IPS-NIHi11 (cell line): ENCODE data around the gene AK3.
"Not testable (repeated sequence)": the region's sequence is repeated elsewhere in the genome, so short reads cannot be mapped to it uniquely, and the experiment has no call there.

Source experiments
- DNase-seq: peaks from one replicate; pipeline ENCODE4 v3.0.0; 2012; ENCODE audit warnings: mixed read lengths, low spot score

AK3 gene

GRCh38 chr9:4740638-4741364, at the start of gene AK3:
Gene AK3 (minus strand): TSS chr9:4741202. CDS start chr9:4741087, 115 bp downstream.
- peak; percentile 97 for DNase-seq

- DNase-seq: no peak
Measured at GRCh38 chr9:4788703-4789102, 47.7 kb upstream of the AK3 start.

DNA sequence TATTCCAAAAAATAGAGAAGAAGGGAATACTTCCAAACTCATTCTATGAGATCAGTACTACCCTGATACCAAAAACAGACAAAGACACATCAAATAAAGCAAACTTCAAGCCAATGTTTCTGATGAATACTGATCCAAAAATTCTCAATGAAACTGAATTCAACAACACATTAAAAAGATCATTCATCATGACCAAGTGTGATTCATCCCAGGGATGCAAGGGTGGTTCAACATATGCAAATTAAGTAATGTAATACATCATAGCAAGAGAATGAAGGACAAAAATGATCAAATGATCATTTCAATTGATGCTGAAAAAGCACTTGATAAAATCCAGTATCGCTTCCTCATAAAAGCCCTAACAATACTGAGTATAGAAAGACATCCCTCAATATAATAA, 46.9 kb upstream of the AK3 start:
- no peak for DNase-seq

DNA sequence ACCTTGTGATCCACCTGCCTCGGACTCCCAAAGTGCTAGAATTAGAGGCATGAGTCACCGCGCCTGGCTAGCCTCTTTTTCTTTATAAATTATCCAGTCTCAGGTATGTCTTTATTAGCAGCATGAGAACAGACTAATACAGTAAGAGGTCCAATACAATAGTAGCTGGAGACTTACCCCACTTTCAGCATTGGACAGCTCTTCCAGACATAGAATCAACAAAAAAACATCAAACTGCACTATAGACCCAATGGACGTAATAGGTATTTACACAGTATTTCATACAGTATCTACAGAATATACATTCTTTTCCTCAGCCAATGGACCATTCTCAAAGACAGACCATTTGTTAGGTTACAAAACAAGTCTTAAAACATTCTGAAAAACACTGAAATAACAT, 45.6 kb upstream of the AK3 start:
- DNase-seq: no peak

DNA sequence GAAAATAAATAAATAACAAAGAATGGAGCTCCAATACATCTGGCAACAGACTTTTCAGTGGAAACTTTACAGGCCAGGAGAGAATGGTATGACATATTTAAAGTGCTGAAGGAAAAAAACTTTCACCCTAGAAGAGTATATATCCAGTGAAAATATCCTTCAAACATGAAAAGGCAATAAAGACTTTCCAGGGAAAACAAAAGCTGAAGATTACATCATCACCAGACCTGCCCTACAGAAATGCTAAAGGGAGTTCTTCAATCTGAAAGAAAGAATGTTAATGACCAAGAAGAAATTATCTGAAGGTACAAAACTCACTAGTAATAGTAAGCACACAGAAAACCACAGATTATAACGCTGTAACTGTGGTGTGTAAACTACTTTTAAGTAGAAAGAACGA, 43.4 kb upstream of the AK3 start:
- no peak for DNase-seq

GRCh38 chr9:4783191-4783590, 42.2 kb upstream of the AK3 start:
- DNase-seq: not testable (repeated sequence)

DNA sequence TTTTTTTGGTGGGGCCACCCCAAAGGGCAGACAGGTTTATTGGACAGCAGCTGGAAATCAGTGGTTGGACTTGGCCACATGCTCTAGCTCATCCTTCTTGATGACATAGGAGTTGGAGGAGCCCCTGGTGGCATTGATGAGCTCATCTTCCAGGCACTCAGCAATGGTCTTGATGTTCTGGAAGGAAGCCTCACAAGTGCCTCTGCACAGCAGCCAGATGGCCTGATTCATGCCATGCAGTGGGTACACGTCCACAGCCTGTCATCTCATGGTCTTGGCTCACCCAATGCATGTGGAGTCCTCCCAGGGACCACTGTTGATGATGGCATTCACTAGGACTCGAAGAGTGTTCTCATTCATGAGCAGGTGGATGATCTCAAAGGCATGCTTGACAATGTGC, 40.4 kb upstream of the AK3 start:
- no peak for DNase-seq

GRCh38 chr9:4780651-4781050, 39.6 kb upstream of the AK3 start:
- DNase-seq: no peak

DNA sequence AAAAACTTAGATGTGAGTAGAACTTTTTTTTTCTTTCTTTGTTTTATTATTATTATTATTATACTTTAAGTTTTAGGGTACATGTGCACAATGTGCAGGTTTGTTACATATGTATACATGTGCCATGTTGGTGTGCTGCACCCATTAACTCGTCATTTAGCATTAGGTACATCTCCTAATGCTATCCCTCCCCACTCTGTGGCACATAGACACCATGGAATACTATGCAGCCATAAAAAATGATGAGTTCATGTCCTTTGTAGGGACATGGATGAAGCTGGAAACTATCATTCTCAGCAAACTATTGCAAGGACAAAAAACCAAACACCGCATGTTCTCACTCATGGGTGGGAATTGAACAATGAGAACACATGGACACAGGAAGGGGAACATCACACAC, 34.0 kb upstream of the AK3 start:
- DNase-seq: not testable (repeated sequence)

DNA sequence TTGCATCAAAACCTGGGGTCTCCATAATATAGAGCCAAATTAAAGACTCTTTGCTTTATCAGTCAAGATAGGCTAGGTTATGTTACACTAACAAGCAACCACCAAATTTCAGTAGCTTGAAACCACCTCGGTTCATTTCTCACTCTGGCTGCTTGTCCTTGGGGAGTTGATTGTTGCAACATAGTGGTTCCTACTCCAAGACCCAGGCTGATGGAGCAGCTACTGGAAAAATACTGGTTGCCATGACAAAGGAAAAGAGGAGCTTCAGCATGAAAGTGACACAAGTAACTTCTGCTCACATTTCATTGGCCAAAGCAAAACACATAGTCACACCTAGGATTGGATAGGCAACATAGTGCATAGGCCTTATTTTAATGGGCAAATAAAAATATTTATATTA, 33.2 kb upstream of the AK3 start:
- no peak for DNase-seq

- DNase-seq: no peak
Measured at GRCh38 chr9:4771788-4772187, 30.8 kb upstream of the AK3 start.

- no peak for DNase-seq
Measured at GRCh38 chr9:4769321-4770080, 28.5 kb upstream of the AK3 start.

GRCh38 chr9:4768681-4769080, 27.7 kb upstream of the AK3 start:
- DNase-seq: no peak

DNA sequence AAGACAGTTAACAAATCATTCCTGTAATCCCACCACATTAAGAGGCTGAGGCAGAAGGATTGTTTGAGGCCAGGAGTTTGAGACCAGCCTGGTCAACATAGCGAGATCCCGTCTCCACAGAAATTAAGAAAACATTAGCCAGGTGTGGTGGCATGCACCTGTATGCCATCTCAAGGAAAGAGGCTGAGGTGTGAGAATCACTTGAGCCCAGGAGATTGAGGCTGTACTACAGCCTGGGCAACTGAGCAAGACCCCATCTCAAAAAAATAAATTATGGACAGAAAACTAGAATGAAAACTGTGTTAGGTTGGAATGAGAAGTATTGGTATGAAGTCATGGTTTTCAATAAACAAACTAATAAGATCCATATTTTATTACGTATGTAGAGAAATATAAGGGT, 23.0 kb upstream of the AK3 start:
- DNase-seq: no peak

DNA sequence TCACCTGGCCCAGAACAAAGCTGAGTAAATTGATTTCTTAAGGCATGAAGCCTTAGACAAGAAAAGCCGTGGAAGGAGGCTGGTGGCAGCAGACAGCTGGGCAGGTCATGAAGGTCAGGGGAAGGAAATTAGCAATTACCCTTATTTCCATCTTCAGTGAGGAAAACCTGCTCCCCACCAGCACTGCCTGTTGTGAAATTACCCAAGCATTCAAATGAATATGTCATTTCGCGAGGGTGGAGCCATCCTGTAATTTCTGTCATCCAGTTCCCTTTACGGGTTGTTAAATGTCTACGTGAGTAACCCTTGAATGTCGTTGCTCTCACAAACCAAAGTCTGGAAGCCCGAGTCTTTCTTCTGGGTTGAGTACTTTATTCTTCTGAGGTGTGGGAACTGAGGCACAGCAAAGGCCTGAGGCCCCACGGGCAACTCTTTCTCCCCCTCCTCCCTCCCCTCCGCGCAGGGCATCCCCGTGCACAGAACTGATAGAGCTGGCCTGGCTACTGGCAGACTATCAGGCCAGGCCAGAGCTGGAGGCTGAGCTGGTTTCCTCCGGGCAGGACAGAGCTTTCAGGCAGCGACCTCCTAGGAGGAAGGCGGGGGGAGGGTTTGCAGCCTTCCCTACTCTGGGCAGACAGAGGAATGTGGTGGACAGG, 22.0 kb upstream of the AK3 start:
- DNase-seq: peak; percentile 65

DNA sequence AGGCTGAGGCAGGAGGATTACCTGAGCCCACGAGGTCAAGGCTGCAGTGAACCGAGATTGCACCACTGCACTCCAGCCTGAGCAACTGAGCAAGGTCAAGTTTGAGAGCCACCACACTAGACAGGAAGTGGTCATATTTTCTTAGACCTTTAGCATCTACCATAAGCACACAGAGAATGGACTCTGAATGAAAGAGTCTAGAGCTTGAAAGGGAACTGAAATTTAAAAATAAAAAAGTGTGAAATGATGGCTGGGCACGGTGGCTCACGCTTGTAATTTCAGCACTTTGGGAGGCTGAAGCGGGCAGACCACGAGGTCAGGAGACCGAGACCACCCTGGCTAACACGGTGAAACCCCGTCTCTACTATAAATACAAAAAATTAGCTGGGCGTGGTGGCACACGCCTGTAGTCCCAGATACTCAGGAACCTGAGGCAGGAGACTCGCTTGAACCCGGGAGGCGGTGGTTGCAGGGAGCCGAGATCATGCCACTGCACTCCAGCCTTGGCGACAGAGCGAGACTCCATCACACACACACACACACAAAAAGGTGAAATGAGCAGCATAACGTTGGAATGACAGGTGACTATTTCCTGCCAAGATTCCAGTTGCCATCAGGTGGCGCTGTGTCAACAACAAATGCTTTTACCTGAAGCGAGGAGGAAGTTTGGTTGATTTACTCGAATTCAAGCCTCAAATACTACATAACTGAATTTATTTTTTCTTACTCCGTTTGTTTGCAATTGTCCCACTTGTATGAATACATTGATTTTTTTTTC, 21.3 kb upstream of the AK3 start:
- peak; percentile 67 for DNase-seq

DNA sequence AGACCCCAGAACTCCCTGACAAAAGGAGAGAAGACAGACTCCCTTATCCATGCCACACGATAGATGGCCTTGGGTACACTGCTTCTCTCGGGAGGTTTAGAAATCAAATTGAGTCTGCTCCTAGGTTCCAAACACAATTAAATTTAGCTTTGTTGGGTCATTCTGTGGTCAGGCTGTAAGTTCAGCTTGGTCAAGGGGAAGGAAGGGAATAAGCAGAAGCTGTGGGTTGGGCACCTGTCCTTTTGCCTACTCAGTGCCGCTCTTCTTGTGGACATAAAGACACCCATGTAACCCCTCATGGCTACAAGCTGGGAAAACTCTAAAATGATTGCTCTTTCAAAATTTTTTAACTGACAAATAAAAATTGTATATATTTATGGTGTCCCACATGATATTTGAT, 19.1 kb upstream of the AK3 start:
- DNase-seq: no peak

GRCh38 chr9:4756420-4756819, 15.4 kb upstream of the AK3 start:
- DNase-seq: no peak

DNA sequence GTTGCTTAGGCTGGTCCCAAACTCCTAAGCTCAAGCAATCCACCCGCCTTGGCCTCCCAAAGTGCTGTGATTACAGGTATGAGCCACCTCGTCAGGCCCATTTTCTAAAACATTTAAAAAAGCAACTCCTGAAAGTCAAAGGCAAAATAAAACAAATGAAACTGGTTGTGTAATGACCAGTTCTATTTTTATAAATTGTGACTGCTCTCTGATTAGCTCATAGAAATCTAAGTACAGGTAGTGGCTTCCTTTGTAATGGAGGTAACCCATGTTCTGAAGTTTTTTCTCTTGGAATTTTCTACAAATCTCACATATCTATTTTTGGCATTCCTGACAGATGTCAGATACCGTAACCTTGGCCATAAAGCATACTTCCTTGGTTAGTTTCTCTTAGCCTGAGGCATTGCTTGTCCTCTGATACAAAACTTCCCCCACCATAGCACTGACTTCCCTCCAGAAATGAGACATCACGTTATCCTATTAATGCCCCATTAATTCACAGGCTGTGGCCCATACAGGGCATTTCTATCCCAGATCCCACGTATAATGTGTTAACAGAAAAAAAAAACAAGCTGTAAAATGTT, 14.1 kb upstream of the AK3 start:
- DNase-seq: no peak

GRCh38 chr9:4754530-4754929, 13.5 kb upstream of the AK3 start:
- not testable (repeated sequence) for DNase-seq

GRCh38 chr9:4750023-4750673, 9.1 kb upstream of the AK3 start:
- peak; percentile 33 for DNase-seq
